Inferior parietal cortex (tissue), 1 donor: Measurements from ENCODE around the gene ZNF277.
"Not testable (repeated sequence)": the region's sequence is repeated elsewhere in the genome, so short reads cannot be mapped to it uniquely, and the experiment has no call there.

Experiments used
- DNase-seq: peaks from one replicate; pipeline ENCODE4 v3.0.0-alpha.2; 2016; ENCODE audit errors: extremely low spot score

Gene ZNF277

DNA sequence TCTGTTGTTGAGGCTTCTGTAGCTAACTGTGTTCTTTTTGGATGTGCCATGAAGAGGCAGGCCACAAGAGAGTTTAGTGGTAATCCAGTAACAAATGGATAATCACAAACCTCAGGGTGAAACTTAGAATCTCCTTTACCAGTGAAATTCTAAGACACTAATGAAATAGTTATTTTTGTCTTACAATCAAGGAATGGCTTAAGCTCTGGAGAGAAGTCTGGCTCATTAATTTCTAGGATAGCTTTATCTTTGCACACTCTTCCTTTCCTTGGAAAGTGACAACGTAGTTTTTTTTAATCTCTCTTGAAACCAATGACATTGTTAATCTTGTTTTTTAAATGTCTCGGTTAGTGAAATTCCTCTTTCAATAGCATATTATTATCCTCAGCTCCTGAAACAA is 150.1 kb downstream of the ZNF277 start:
- no peak for DNase-seq

DNA sequence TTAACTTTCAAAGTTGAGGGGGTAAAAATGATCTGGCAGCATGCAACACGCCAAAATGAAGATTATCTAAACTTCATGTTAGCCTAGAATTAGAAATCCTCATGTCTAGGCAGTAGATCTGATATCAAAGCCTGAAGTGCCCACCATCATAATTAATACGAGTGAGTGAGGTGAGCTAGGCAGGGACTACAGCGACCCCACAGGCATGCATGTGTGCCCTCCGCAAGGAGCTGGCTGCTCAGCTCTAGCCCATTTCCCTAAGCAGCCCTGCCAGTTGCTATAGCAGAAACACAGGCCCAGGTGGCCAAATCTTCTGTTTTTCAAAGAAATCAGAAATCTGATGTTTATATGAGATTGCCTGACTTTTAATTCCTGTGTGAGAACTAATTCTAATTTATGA is 150.6 kb downstream of the ZNF277 start:
- DNase-seq: no peak

DNA sequence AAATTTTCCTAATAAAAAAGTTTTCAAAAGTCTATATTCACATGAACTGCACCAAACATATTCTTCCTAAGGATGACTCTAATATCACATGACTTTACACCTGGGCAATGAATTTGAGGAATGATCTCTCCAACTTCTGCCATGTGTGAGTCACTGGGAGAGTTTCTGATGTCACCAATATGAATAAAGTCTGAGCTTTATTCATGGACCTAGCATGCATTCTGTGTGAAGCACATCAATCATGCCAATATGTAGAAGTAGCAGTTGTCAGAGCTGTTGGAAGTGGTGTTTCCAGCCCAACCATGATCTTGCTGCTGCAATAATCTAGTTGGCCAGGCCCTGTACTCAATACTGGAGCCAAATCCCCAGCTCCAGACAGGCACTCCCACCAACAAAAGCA is 152.0 kb downstream of the ZNF277 start:
- DNase-seq: no peak

DNA sequence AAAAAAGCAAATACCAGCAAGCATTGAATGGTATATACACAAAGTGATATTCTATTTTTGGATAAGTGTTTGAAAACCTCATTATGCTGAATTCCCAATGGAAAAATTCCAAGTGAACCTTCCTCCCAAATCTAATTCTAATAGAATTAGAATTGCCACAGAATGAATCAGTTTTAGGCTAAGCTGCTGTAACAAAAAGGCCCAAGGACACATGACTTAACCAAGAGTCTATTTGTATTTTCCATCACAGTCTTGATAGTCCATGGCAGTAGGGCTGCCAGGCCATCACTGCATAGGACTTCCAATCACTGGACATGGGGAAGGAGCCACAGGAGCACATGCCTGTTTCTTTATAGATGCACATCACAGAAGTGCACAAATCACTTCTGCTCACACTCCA is 152.6 kb downstream of the ZNF277 start:
- DNase-seq: no peak

DNA sequence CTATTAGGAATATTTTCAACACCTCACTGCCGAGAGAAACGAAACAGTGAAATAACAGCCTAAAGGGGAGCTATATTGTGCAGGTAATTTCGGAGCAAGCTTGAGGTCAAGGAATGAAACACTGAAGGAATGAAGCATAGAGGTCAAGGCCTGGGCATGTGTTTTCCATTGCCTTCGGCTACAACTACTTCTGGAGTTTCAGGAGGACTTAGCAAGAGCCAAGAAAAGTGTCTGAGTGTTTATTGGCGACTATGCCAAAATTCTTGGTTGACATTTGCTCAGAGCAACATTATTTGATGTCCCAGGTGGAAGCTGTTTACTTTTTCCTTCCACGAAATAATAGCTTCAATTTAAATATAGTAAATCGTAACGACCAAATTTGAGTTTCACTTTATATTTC is 154.2 kb downstream of the ZNF277 start:
- no peak for DNase-seq

DNA sequence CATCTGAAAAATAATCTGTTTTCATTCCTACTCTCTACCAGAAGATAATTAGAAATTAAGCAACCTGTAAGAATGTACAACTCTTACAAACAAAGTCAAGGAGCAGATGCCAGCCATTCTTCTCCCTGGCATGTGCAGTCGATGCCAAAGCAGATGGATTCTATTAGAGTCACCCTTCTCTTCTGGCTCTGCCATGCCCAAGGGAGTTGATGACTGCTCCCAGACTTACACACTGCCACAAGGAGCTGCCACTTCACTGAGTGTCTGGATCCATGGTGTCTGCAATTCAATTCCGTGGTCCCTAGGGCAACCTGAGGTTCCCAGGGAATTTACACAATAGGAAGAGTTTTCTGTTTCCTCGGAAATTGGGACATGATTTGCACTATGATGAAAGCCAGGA is 154.7 kb downstream of the ZNF277 start:
- no peak for DNase-seq

DNA sequence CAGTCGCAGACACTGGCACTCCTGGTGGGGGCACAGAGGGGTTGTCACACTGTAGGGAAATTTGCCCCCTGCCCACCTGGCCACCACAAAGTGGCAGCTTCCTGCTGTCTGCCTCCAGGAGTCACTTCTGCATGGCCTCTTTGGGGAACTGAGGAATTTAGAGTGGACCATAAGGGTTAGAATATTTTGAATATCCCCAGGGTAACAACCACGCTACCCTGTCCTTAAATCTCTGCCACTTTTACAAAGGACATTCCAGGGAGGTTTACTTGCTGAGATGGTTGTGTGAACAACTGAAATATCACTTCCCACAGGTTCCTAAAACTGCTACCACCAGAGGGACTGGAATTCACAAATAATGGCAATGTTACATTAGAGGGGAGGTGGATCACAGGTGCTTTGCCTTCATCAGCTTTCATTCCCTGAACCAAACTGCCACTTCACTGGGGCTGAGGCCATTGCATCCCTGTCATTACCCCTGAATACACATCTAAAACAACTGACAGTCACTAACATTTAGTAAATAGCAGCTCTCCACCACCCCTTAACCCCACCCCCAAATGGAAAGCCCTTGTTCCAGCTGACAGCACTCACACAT is 155.7 kb downstream of the ZNF277 start:
- DNase-seq: no peak

DNA sequence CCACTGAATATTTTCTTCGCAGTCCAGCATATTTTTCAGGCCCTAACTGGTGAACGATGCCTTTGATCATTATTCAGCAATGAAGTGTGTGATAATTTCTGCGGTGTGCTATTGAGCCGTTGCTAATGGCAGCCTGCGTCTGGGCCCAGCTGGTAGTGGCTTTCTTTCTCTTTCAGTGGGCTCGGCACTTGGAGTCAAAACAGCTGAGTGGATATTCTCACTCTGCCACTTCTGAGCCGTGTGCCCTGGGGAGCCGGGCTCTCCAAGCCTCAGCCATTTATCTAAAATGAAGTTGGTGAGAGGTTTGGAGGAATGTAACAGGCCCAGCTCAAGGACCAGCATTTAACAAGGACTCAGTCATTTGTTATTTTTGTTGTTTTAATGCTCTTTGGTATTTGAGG is 156.2 kb downstream of the ZNF277 start:
- no peak for DNase-seq

DNA sequence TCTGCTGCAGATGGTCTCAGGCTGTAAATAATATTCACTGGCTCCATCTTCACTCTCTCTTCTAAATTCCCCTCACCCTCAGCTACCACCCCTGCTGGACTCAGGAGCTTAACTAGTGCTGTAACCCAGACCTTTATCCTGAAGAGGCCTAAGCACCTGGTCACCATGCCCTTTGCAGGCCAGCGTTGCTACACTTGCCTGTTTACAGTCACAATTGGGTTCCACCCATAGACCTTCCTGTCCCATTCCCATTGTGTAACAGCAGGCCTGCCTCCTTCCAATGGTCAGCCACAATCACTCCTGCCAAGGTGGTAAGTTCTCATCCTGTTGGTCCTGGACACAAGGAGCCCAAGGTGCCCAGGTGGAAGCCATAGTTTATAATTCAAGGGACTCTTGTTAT is 157.9 kb downstream of the ZNF277 start:
- DNase-seq: no peak

DNA sequence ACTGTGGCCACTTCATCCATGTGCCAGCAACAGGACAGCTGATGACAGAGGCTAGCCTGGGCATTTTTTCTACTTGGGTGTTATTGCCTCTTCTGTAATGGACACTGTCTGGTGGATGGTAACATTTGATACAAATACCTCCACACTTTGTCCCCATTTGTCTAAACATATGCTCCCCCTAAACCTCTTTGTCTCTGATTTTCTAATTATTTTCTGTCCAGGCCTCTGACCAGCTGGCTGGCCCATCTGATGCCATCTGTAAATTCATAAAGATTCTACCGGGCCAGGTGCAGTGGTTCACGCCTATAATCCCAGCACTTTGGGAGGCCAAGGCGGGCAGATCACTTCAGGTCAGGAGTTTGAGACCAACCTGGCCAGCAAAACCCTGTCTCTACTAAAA is 159.1 kb downstream of the ZNF277 start:
- DNase-seq: no peak

DNA sequence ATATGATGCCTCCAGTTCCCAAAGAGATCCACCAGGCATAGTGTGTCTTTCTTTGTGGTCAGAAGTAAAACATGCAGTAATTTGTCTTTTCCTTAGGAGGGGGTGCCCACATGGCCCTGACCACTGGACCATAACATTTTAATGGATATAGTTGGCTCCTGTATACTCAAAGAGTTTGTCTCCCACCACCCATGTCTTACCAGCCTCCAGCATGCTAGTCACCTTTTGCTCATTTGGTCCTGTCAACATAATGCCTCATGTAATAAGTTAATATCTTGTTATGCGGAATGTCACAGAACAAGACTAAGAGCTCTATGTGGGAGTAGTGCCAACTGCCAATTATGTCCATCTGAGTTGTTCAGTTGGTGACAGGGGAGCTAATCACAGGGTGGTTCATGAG is 160.4 kb downstream of the ZNF277 start:
- DNase-seq: no peak

DNA sequence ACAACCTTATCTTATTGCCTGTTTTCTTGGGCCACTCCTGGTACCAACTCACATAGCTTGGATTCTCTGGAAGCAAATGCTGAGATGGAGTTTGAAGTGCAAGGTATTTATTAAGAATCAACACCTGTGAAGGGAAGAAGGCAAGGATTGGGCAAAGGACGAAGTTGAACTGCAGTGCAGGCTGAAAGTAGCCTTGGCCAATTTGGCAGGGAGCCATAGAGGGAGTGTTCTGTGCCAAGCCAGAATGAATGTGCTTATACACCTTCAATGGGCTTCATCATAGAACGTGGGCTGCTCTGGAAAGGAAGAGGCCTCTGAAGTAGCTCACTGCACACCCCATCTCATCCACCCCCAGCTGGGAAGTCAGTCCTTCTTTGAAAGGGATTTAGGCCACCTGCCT is 163.9 kb downstream of the ZNF277 start:
- DNase-seq: no peak

DNA sequence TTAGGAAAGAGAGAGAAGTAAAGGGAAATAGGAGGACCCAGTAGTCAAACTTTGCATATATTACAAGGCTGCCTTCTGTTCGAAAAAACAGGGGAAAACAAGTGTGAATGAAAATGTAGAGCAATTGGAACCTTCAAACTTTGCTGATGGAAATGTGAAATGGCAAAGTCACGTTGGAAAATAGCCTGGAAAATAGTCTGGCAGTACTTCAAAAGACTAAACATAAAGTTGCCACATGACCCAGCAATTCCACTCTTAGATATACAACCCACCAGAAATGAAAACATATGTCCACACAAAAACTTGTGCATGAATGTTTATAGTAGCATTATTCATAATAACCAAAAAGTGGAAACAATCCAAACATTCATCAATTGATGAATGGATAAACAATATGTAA is 165.2 kb downstream of the ZNF277 start:
- DNase-seq: no peak

DNA sequence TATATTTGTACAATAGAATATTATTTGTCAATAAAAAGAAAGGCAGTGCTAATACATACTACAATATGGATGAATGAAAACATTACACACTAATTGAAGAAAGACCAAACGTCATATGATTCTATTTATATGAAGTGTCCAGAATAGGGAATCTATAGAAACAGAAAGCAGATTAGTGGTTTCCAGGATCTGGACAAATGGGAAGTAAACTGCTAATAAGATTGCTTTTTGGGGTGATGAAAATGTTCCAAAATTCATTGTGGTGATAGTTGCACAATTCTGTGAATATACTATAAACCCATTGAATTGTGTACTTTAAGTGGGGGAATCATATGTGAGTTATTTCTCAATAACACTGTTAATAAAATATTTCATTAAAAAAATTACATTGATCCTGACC is 165.6 kb downstream of the ZNF277 start:
- no peak for DNase-seq

DNA sequence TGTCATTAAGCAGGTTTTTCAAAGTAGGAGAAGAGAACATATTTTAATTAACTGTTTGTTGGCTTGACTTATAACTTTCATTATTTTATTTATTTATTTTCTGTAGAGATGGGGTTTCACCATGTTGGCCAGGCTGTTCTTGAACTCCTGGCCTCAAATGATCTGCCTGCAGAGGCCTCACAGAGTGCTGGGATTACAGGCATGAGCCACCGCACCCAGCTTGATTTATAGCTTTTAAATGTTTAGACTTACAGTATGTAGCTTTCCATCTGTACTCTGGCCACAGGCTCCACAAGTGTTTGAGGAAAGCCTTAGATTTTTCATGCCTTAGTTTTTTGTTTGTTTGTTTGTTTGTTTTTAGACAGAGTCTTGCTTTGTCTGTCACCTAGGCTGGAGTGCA is 171.1 kb downstream of the ZNF277 start:
- no peak for DNase-seq

DNA sequence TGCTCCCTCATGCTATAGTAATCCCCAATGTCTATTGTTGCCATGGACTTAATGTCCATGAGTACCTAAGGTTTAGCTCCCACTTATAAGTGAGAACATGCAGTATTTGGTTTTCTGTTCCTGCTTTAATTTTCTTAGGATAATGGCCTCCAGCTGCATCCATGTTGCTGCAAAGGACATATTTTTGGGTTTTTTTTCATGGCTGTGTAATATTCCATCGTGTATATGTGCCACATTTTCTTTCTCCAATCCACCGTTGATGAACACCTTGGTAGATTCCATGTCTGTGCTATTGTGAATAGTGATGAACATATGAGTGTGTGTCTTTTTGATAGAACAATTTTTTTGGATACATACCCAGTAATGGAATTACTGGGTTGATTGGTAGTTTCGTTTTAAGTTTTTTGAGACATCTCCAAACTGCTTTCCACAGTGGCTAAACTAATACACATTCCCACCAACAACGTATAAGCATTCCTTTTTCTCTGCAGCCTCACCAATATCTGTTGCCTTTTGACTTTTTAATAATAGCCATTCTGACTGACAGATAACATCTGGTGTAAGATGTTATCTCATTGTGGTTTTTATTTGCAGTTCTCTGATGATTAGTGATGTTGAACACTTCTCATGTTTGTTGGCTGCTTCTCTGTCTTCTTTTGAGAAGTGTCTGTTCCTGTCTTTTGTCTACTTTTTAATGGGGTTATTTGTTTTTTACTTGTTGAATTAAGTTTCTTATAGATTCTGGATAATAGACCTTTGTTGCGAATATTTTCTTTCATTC is 175.0 kb downstream of the ZNF277 start:
- no peak for DNase-seq

DNA sequence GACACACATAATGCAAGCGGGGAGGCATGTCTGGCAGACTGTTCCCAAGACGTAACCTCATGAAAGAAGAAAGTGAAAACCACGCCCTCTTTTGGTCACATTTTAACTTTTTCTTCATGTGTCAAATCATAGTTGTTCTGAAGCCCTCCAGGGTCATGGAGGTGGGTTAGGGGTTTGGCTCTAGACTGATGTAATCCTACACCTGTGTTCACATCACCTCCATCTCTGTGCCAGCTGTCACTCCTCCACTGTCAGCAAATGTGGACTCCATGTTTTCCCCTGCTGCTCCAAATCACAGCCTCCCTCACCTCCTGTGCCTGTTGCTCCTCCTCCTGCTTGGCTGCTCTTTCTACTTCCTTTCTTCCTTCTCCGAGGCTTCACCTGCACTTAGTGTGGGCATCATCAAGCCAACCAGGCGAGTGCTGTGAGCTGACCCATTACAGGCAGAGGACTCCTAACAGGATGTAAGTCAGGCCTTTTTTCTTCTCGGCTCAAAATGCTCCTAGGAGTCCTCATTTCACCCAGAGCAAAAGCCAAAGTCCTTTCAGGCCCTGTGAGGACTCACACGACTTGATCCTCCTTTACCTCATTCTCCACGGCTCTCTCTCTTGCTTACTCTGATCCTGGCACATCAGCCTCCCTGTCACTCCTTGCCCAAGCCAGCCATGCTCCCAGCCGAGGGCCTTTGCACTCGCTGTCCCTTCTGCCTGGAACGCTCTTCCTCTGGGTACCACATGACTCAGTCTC is 177.3 kb downstream of the ZNF277 start:
- DNase-seq: peak; percentile 29

DNA sequence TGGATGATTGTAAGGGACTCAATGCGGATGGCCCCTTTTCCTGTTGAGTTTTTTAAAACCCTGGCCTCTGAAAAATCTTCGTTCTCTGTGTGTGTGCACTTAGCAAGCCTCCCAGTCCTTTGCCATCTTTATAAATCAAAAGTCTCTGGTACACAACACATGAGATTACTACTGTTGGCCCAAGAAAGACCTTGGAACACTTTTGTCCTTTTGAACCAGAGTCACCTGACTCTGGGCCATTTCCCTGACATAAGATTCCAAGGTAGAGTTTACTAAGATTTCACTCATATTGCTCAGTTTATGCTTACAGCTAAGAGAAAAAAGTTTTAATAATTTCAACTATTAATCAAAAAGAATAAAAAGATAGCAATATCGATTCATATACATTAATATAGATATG is 179.0 kb downstream of the ZNF277 start:
- no peak for DNase-seq

DNA sequence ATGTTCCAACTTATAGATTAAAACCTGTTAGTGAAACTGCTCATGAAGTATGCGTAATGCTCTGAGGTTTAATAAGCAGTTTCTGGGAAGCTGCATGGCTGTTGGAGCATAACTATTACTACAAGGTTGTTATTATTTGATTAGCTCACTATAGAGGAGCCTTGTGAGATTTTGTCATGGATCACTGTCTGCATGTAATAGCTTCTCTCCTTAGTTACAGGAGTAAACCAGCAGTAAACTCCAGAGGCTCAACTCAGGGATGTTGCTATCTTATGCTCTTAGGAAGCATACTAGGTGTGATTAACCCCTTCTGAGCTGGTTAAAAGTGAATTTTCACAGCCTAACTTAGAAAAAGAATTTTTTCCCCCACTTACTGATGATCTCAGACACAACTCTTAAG is 180.1 kb downstream of the ZNF277 start:
- DNase-seq: no peak

DNA sequence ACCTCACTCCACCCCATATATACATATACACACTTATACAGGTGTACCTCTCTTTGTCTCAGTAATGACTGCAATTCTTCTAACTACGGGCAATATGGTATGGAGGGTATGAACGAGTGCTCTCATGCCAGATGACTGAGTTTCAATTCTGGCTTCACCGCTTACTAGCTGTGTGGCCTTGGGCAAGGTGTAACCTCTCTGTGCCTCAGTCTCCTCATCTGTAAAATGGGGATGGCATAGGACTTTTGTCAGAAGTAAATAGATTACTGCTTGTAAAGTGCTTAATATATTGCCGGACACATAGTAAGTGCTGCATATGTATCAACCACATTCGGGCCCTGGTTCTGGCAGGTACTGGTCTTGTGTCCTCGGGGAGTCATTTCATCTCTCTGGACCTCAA is 183.7 kb downstream of the ZNF277 start:
- DNase-seq: no peak

DNA sequence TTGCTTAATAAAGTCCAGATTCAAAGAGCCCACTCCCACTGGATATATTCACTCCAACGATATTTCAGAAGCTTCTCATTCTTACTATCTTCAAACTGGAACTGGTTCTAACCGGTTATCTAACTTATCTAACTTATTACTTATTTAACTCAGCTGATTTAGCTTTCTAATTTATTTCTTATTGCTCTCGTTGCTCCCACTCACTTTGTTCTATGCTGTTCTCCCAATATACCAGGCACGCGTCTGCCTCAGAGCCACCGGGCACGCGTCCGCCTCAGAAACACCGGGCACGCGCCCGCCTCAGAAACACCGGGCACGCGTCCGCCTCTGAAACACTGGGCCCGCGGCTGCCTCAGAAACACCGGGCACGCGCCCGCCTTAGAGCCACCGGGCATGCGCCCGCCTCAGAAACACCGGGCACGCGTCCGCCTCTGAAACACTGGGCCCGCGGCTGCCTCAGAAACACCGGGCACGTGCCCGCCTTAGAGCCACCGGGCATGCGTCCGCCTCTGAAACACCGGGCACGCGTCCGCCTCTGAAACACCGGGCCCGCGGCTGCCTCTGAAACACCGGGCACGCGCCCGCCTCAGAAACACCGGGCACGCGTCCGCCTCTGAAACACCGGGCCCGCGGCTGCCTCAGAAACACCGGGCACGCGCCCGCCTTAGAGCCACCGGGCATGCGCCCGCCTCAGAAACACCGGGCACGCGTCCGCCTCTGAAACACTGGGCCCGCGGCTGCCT is 184.8 kb downstream of the ZNF277 start:
- DNase-seq: peak; percentile 45

DNA sequence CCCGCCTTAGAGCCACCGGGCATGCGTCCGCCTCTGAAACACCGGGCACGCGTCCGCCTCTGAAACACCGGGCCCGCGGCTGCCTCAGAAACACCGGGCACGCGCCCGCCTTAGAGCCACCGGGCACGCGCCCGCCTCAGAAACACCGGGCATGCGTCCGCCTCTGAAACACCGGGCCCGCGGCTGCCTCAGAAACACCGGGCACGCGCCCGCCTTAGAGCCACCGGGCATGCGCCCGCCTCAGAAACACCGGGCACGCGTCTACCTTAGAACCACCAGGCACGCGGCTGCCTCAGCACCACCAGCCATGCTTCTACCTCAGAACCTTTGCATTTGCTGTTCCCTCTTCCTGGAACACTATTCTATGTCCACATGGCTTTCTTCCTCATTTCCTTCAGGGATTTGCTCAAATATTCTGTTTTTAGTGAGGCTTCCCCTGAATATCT is 185.4 kb downstream of the ZNF277 start:
- not testable (repeated sequence) for DNase-seq
